Keratinocyte (primary cell): Measurements from ENCODE around the gene MEIS2. TPM values are rescaled to one million over a fixed set of nuclear protein-coding genes. Genes with fewer than 3 reads are reported as not detected.

Experiments
- DNase-seq: peaks from one replicate; pipeline ENCODE4 v3.0.0-alpha.2; 2011; ENCODE audit warnings: low read depth, missing footprints, low spot score
- FAIRE-seq: peaks from 2 replicates; lab custom pipeline; 2011; peaks lifted over from hg19 to GRCh38; lab: Jason Lieb, UNC
- H2AFZ ChIP-seq: 2 replicates; pipeline ENCODE4 v1.6.0; 2012; ENCODE audit warnings: low read length, control low read depth, inconsistent platforms; ENCODE audit not compliant: control insufficient read depth
- H3K27ac ChIP-seq: 2 replicates; pipeline ENCODE4 v1.5.1; 2011; ENCODE audit warnings: low read length; ENCODE audit not compliant: control insufficient read depth, insufficient read depth
- H3K27me3 ChIP-seq: 3 replicates; pipeline ENCODE4 v1.6.0; 2011; ENCODE audit warnings: low read length; ENCODE audit not compliant: control insufficient read depth, insufficient read depth; ENCODE audit errors: extremely low read depth
- H3K36me3 ChIP-seq, 2 experiments: 2 replicates in 1 of 2; 3 replicates in 1 of 2; pipeline ENCODE4 v1.5.1; 2011; ENCODE audit warnings: low read length in 2 of 2, mild to moderate bottlenecking in 1 of 2; ENCODE audit not compliant: control insufficient read depth in 2 of 2, insufficient read depth in 2 of 2; ENCODE audit errors: extremely low read depth in 1 of 2
- H3K4me1 ChIP-seq: 3 replicates; pipeline ENCODE4 v1.5.1; 2011; ENCODE audit warnings: low read length; ENCODE audit not compliant: control insufficient read depth, insufficient read depth; ENCODE audit errors: extremely low read depth
- H3K4me2 ChIP-seq: 3 replicates; pipeline ENCODE4 v1.6.0; 2011; ENCODE audit warnings: low read depth, low read length; ENCODE audit not compliant: control insufficient read depth, insufficient read depth; ENCODE audit errors: extremely low read depth
- H3K4me3 ChIP-seq, 3 experiments: fragments of 200-600 bp in 1 of 3; sonication (generic) in 1 of 3; 2 replicates in 2 of 3; 3 replicates in 1 of 3; pipeline ENCODE4 v1.5.1; 2011 to 2016; ENCODE audit warnings: low read length in 3 of 3, mild to moderate bottlenecking in 3 of 3, control low read depth in 2 of 3, inconsistent platforms in 1 of 3, low read depth in 1 of 3, mixed read lengths in 1 of 3, mixed run types in 1 of 3, moderate library complexity in 1 of 3; ENCODE audit not compliant: control insufficient read depth in 2 of 3, insufficient read depth in 2 of 3; ENCODE audit errors: extremely low read depth in 1 of 3
- H3K79me2 ChIP-seq: 2 replicates; pipeline ENCODE4 v1.6.0; 2012; ENCODE audit warnings: low read length; ENCODE audit not compliant: control insufficient read depth, insufficient read depth
- H3K9ac ChIP-seq: 3 replicates; pipeline ENCODE4 v1.6.0; 2011; ENCODE audit warnings: low read length; ENCODE audit not compliant: control insufficient read depth, insufficient read depth; ENCODE audit errors: extremely low read depth
- H3K9me1 ChIP-seq: 3 replicates; pipeline ENCODE4 v1.6.0; 2011; ENCODE audit warnings: low read length; ENCODE audit not compliant: control insufficient read depth, insufficient read depth; ENCODE audit errors: extremely low read depth
- H3K9me3 ChIP-seq: 2 replicates; pipeline ENCODE4 v1.5.1; 2012; ENCODE audit warnings: low read depth, low read length; ENCODE audit not compliant: control insufficient read depth
- H4K20me1 ChIP-seq: 3 replicates; pipeline ENCODE4 v1.6.0; 2011; ENCODE audit warnings: low read length; ENCODE audit not compliant: control insufficient read depth, insufficient read depth; ENCODE audit errors: extremely low read depth
- CTCF ChIP-seq, 3 experiments: IDR thresholded peaks in 1 of 3; conservative IDR thresholded peaks in 1 of 3; optimal IDR thresholded peaks in 1 of 3; 2 replicates in 2 of 3; 3 replicates in 1 of 3; pipeline versions ENCODE3 to v1.5.1; 2011; ENCODE audit warnings: low read length in 3 of 3, mild to moderate bottlenecking in 3 of 3, moderate library complexity in 2 of 3, control low read depth in 1 of 3, inconsistent platforms in 1 of 3; ENCODE audit not compliant: insufficient read depth in 2 of 3; ENCODE audit errors: extremely low read depth in 1 of 3
- EZH2 ChIP-seq: IDR thresholded peaks from one replicate; pipeline ENCODE4 v1.6.1; 2012; ENCODE audit warnings: inconsistent platforms, mild to moderate bottlenecking, low read length, moderate library complexity
- dilution Hi-C: fragments of 300-500 bp; cut with MboI; formaldehyde crosslinking; loops from one replicate; pipeline ENCODE4 v1.7.0; 2020; ENCODE audit warnings: low sequenced_read_pairs; ENCODE audit not compliant: extremely low pct_ligation_motif_present
- polyA plus RNA-seq, 5 experiments: library from polyadenylated mRNA; depleted of rRNA in 3 of 5; stranded (reverse) in 3 of 5; stranded (forward) in 1 of 5; unstranded in 1 of 5; fragments of >200 nt; gene quantifications; 1 replicate in 1 of 5; 2 replicates in 3 of 5; 3 replicates in 1 of 5; pipeline versions ENCODE4 v1.2.1 to v1.2.3, GENCODE V29; 2011 to 2012; ENCODE audit warnings: missing spikeins in 2 of 5, low read depth in 1 of 5, low replicate concordance in 1 of 5

Gene MEIS2
- polyA plus RNA-seq, 1 donor (not counting 4 experiments of a cell fraction or from before 2014, with no cell fraction given), result 11.4 TPM

GRCh38 chr15:37138591-37139215 is 38.4 kb upstream of the MEIS2 start:
- Histone ChIP-seq H3K4me2 (no peak overlapping the region), H3K9me1 (no peaks in the 10 kb centered on the region), H3K27ac (no peak overlapping the region), H3K36me3 (no peaks in the 10 kb centered on the region), H3K27me3 (no peaks in the 10 kb centered on the region), H3K4me3 (no peak overlapping the region), H4K20me1 (no peaks in the 10 kb centered on the region), H3K79me2 (no peaks in the 10 kb centered on the region), H3K9me3 (no peaks in the 10 kb centered on the region), H3K4me1 (no peaks in the 10 kb centered on the region), H3K9ac (no peak overlapping the region), H2AFZ (no peak overlapping the region)
- dilution Hi-C loops, result no loop called here
- FAIRE-seq (no peak), DNase-seq (no peak)
- no peak for TF ChIP-seq EZH2
- TF ChIP-seq CTCF (optimal IDR thresholded peaks at IDR 0.05 in 1 of 3, IDR thresholded peaks at IDR 0.05 in 1 of 3, conservative IDR thresholded peaks at IDR 0.05 in 1 of 3; ENCODE audit: extremely low read depth in 1 of 3, insufficient read depth in 2 of 3, low read length in 3 of 3), result no peak

- Histone ChIP-seq H3K9ac (no peak overlapping the region), H3K36me3 (no peaks in the 10 kb centered on the region), H3K9me1 (no peaks in the 10 kb centered on the region), H3K4me1 (no peaks in the 10 kb centered on the region), H3K27me3 (no peaks in the 10 kb centered on the region), H3K79me2 (no peaks in the 10 kb centered on the region), H3K4me3 (no peak overlapping the region), H3K9me3 (no peaks in the 10 kb centered on the region), H2AFZ (no peak overlapping the region), H3K4me2 (no peak overlapping the region), H3K27ac (no peak overlapping the region), H4K20me1 (no peaks in the 10 kb centered on the region)
- TF ChIP-seq EZH2 (no peak), CTCF (optimal IDR thresholded peaks at IDR 0.05 in 1 of 3, IDR thresholded peaks at IDR 0.05 in 1 of 3, conservative IDR thresholded peaks at IDR 0.05 in 1 of 3; ENCODE audit: extremely low read depth in 1 of 3, insufficient read depth in 2 of 3, low read length in 3 of 3) (no peak)
- DNase-seq, result no peak
- FAIRE-seq, result no peak
- dilution Hi-C loops, result no loop called here
These were observed 36.9 kb upstream of the MEIS2 start for GRCh38 chr15:37137221-37137620.
